Measurements from ENCODE around the gene MYL5.

The MYL5 gene

GRCh38 chr4:663438-664428 is 10.6 kb upstream of the MYL5 start:
- peak overlapping the region; percentile 51 for H3K4me3 ChIP-seq (ENCODE audit: low read depth, low read length)
- DNase-seq (ENCODE audit: low read depth), result no peak

GRCh38 chr4:664713-665231 is 9.6 kb upstream of the MYL5 start:
- no peak overlapping the region for H3K4me3 ChIP-seq (ENCODE audit: low read depth, low read length)
- TF ChIP-seq CTCF (conservative IDR thresholded peaks at IDR 0.05; ENCODE audit: low read depth, low read length), result no peak
- DNase-seq (ENCODE audit: low read depth), result no peak

More at GRCh38 chr4:663438-664428, 10.6 kb upstream of the MYL5 start:
- TF ChIP-seq CTCF (conservative IDR thresholded peaks at IDR 0.05; ENCODE audit: low read depth, low read length), result no peak

GRCh38 chr4:665381-665750 is 9.0 kb upstream of the MYL5 start:
- no peak for DNase-seq (ENCODE audit: low read depth)
- TF ChIP-seq CTCF (conservative IDR thresholded peaks at IDR 0.05; ENCODE audit: low read depth, low read length), result no peak
- no peak overlapping the region for H3K4me3 ChIP-seq (ENCODE audit: low read depth, low read length)

GRCh38 chr4:665751-666435 is 8.4 kb upstream of the MYL5 start:
- no peak for TF ChIP-seq CTCF (conservative IDR thresholded peaks at IDR 0.05; ENCODE audit: low read depth, low read length)
- no peak for DNase-seq (ENCODE audit: low read depth)
- no peak overlapping the region for H3K4me3 ChIP-seq (ENCODE audit: low read depth, low read length)

GRCh38 chr4:666436-666810 is 7.9 kb upstream of the MYL5 start:
- no peak for DNase-seq (ENCODE audit: low read depth)
- TF ChIP-seq CTCF (conservative IDR thresholded peaks at IDR 0.05; ENCODE audit: low read depth, low read length), result no peak

GRCh38 chr4:666822-667544 is 7.4 kb upstream of the MYL5 start:
- no peak overlapping the region for H3K4me3 ChIP-seq (ENCODE audit: low read depth, low read length)
- DNase-seq (ENCODE audit: low read depth), result no peak
- TF ChIP-seq CTCF (conservative IDR thresholded peaks at IDR 0.05; ENCODE audit: low read depth, low read length), result no peak

More at GRCh38 chr4:666436-666810, 7.9 kb upstream of the MYL5 start:
- H3K4me3 ChIP-seq (ENCODE audit: low read depth, low read length), result no peak overlapping the region

All from choroid plexus epithelial cell (primary cell).